GM12874 (cell line): ENCODE data around the gene UBE2I.

Source experiments
- TF ChIP-seq, protein P1 (sequence below): IDR thresholded peaks from 2 replicates; pipeline ENCODE4 v1.5.1; 2011; ENCODE audit warnings: low read depth, mild to moderate bottlenecking, control low read depth, low read length, moderate library complexity; ENCODE audit not compliant: insufficient read depth

The UBE2I gene

DNA sequence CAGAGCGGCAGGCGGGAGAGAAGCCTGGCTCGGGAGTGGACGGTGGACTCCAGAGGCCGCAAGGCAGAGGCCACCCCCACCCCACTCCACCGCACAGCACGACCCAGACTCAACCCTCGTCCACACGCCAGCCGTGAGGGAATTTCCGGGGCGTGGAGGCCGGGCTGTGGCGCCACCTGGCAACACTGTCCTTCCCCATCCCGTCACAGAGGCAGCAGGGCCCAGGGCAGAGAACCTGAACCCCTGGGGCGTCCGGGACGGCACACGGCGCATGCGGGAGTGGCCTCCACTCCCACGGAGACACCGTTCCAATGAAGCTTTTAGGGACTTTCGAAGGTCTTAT, 65.8 kb downstream of the UBE2I start:
- TF ChIP-seq, protein P1, sequence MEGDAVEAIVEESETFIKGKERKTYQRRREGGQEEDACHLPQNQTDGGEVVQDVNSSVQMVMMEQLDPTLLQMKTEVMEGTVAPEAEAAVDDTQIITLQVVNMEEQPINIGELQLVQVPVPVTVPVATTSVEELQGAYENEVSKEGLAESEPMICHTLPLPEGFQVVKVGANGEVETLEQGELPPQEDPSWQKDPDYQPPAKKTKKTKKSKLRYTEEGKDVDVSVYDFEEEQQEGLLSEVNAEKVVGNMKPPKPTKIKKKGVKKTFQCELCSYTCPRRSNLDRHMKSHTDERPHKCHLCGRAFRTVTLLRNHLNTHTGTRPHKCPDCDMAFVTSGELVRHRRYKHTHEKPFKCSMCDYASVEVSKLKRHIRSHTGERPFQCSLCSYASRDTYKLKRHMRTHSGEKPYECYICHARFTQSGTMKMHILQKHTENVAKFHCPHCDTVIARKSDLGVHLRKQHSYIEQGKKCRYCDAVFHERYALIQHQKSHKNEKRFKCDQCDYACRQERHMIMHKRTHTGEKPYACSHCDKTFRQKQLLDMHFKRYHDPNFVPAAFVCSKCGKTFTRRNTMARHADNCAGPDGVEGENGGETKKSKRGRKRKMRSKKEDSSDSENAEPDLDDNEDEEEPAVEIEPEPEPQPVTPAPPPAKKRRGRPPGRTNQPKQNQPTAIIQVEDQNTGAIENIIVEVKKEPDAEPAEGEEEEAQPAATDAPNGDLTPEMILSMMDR: no peak

DNA sequence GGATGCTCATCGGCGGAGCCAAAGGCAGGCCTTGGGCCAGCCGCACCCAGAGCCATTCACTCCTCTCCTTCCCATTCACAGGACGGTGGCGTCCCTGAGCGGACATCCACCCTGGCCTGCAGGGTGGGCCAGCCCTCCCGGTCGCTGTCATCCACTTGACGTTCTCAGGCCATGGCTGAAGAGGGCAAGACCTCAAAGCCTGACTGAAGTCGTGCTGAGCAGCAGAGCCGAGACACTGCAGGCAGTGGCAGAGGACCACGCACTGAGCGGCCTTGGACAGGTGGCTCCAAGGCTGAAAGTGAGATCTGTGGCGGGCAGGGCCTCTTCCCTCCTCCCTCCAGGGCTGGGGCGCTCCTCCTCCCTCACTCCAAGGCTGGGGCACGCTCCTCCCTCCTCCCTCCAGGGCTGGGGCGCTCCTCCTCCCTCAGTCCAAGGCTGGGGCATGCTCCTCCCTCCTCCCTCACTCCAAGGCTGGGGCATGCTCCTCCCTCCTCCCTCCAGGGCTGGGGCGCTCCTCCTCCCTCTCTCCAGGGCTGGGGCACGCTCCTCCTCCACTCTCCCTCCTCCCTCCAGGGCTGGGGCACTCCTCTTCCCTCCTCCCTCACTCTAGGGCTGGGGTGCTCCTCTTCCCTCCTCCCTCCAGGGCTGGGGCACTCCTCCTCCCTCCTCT, 66.4 kb downstream of the UBE2I start:
- TF ChIP-seq, protein P1: no peak
